Measurements from ENCODE around the gene SFXN4.

The SFXN4 gene

GRCh38 chr10:119165171-119166117 is at the start of gene SFXN4:
Gene SFXN4, minus strand, starts transcription at chr10:119165714. Its CDS starts 67 bp downstream, at chr10:119165647.
- peak; percentile 4 to 95 (median 85) for DNase-seq

- DNase-seq: no peak
Measured at GRCh38 chr10:119211625-119212441, 46.3 kb upstream of the SFXN4 start.

GRCh38 chr10:119211176-119211575 is 45.7 kb upstream of the SFXN4 start:
- no peak for DNase-seq

DNA sequence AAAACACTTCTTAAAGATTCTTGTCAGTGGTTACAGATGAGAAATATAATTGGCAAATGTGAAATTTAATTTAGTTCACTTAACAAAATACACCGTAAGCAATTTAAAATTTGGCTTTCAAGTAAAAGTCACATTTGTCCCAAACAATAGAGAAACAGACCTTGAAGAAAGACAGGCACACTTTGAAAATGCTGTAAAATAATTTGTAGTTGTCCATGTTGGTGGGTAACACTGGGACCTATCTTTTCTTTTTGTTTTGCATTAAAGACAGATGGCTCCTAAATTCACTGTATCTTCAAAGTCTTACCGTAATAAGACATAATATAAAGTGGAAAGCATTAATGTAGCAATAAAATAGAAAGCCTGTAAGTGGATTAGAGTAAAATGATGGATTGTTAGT is 45.1 kb upstream of the SFXN4 start:
- no peak for DNase-seq

DNA sequence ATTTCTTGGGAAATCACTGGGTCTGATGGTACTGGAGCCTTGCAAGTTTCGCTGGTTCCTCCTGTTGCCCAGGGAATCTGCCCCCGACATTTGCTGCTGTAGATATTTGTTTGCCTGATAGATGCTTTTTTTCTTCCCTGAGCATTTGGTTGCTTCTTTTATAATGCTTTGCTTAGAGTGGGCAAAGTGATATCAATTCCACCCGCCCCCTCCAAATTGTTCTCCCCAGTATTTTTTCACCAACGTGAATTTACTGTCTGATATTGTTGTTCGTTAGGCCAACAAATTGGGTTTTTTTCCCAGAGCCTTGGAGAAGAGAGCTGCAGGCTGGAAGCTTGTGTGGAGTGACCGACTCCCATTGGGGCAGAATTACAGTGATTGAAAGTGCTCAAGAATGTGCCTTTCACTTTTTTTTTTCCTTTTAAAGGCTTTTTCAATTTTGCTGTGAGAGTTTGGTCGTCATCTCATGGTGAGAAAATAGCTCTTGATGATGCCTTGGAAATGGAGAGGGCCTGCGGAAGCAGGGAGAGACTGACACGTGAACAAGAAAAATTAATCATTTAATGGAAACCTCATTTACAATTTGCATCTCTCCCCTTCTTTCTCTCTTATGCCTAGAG is 44.3 kb upstream of the SFXN4 start:
- DNase-seq: peak in 1 of 14 donors; percentile 6

GRCh38 chr10:119209035-119209735 is 43.7 kb upstream of the SFXN4 start:
- DNase-seq: peak in 9 of 14 donors; percentile 2 to 47 (median 25)

DNA sequence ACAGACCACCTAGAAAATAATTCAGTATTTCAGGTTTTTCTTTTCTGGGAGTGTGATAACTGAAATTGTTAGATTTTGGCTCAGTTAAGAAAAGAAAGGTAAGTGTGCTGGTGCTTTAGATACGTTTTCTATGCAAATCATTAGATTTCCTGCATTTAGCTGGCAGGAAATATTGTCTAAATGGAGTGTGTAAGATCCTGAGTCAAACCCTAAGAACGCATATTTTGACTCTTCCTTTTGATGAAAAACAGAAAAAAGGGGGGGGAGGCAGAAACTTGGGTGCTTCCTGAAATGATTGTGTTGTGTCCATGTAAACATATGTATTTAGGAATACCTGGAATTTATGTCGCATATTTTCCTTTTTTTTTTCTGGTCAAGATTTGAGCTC is 43.0 kb upstream of the SFXN4 start:
- peak in 1 of 14 donors; percentile 26 for DNase-seq

- DNase-seq: peak in 10 of 14 donors; percentile 25 to 75 (median 60)
Measured at GRCh38 chr10:119207713-119208552, 42.4 kb upstream of the SFXN4 start.

GRCh38 chr10:119207366-119207666 is 41.8 kb upstream of the SFXN4 start, which contains the start of gene GRK5:
Gene GRK5, plus strand, starts transcription at chr10:119207571. Its CDS starts 347 bp downstream, at chr10:119207918.
- peak; percentile 73 to 95 (median 88) for DNase-seq

DNA sequence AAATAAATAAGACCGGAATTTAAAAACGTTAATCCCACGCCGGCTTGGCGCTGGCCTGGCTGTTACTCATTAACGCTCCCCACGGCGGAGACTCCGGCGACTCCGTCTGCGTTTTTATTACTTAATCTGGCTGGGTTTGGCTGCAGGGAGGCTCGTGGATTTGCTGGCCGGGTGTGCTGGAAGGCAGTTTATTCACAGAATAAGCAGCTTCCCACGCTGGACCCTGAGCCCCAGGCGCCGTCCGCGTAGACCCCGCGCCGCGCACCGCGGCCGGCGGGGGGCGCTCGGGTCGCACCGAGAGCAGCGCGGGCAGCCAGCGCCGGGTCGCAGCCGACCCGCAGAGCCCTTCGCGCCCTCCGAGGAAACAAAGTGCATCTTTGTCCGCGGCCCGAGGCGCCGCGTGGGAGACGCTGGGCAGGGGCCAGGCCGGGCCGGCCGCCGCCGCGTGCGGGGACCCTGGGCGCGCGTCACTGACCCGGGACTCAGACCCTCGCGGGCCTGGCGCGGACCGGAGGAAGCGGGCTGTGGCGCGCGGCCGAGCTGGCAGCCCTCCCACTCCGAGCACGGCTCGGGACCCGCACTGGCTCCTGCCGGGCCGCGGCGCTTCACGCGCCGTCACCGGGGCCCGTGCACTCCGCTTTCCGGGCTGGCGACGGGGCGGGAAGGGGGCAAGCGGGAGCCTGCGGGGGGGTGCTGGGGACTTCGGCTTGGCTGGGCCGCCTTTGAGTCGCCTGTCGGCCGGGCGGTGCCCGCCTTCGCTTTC is 41.3 kb upstream of the SFXN4 start:
- DNase-seq: peak in 11 of 14 donors; percentile 48 to 91 (median 83)

GRCh38 chr10:119205894-119206602 is 40.5 kb upstream of the SFXN4 start:
- peak in 8 of 14 donors; percentile 32 to 62 (median 50) for DNase-seq

DNA sequence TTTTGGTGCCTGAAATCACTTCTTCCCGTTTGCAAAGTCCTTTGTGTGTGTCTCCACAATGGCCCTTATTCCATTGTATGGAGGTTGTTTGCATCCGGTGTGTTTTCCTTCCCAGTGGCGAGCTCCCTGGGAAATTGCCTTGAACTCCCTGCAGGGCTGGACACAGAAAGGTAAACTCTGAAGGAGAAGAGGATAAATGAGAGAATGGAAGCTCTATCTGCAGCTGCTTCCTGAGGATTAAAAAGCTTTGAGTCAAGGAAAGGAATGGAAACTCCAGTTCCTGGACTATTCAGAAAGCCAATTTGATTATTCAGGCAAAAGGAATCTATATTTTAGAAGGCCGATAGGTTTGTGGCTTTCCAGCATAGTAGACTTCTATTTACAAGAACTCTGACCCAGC is 37.5 kb upstream of the SFXN4 start:
- DNase-seq: no peak

GRCh38 chr10:119201233-119201632 is 35.7 kb upstream of the SFXN4 start:
- DNase-seq: no peak

- DNase-seq: peak in 13 of 14 donors; percentile 5 to 55 (median 32)
Measured at GRCh38 chr10:119199231-119199992, 33.9 kb upstream of the SFXN4 start.

- no peak for DNase-seq
Measured at GRCh38 chr10:119198438-119198837, 32.9 kb upstream of the SFXN4 start.

GRCh38 chr10:119197921-119198320 is 32.4 kb upstream of the SFXN4 start:
- DNase-seq: no peak

GRCh38 chr10:119191881-119192280 is 26.4 kb upstream of the SFXN4 start:
- DNase-seq: no peak

DNA sequence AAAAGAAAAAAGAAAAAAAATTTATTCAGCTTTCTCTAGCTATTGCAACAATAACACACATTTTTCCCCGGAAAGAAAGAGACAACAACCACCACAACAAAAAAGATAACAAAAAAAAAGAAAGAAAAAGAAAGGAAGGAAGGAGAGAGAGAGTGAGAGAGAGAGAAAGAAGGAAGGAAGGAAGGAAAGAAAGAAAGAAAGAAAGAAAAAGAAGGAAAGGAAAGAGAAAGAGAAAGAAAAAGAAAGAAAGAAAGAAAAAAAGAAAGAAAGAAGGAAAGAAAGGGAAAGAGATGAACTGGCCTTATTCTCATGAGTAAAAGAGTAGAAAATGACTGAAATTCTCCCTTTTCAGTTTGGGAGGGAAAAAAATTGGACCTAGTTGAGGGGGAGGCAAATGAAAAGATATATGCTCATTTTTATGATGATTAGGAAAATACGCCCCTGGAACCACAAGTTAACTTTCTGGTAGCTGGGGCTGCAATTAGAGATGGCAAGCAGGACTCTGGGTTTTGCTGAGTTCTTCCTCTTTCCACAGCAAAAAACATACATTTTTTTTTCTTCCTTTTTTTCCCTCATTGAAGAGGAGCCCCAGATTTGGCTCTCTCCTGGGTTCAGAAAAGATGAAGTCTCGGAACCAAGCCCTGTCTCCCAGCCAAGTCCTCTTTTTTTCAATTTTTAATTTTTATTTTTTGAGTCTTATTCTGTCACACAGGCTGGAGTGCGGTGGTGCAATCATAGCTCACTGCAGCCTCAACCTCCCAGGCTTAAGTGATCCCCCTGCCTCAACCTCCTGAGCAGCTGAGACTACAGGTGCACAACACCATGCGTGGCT is 25.7 kb upstream of the SFXN4 start:
- no peak for DNase-seq
